Measurements from ENCODE around the gene SLC15A3.

DNA sequence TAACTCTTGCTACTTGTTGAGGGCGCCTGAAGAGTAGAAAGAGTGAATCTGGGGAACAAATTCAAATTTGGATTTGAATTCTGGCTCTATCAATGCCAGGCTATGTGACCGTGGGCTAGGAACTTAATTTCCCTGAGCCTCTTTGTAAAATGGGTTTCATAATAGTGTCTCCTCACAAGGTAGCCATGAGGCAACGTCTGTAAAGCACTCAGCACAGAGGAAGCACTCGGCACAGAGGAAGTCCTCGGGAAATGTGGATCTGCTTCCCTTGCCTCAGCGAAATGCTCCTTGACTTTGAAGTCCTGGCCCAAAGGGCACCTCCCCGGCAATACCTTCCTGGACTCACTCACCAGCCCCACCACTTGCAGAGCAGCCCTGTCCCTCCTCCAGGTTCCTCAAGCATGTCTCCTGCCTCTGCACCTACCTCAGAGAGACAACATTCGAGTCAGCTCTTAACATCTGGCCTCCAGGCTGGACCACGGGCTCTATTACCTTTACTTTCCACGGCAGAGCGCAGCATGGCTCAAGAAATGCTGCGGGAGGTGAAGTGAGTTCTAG is 37.2 kb upstream of the SLC15A3 start:
- TF ChIP-seq, protein P1, sequence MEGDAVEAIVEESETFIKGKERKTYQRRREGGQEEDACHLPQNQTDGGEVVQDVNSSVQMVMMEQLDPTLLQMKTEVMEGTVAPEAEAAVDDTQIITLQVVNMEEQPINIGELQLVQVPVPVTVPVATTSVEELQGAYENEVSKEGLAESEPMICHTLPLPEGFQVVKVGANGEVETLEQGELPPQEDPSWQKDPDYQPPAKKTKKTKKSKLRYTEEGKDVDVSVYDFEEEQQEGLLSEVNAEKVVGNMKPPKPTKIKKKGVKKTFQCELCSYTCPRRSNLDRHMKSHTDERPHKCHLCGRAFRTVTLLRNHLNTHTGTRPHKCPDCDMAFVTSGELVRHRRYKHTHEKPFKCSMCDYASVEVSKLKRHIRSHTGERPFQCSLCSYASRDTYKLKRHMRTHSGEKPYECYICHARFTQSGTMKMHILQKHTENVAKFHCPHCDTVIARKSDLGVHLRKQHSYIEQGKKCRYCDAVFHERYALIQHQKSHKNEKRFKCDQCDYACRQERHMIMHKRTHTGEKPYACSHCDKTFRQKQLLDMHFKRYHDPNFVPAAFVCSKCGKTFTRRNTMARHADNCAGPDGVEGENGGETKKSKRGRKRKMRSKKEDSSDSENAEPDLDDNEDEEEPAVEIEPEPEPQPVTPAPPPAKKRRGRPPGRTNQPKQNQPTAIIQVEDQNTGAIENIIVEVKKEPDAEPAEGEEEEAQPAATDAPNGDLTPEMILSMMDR (conservative IDR thresholded peaks at IDR 0.05) = no peak
- TF ChIP-seq ZFX (IDR thresholded peaks at IDR 0.05) = no peak

All from C4-2B (cell line).